Smooth muscle cell of the pulmonary artery (primary cell): Measurements from ENCODE around the gene KDM4B. TPM values are rescaled to one million over a fixed set of nuclear protein-coding genes. Genes with fewer than 3 reads are reported as not detected.

Source experiments
- total RNA-seq: library from RNA; depleted of rRNA; stranded (reverse); fragments of >200 nt; gene quantifications from 2 replicates; pipeline ENCODE4 v1.2.3, GENCODE V29; 2014

Gene KDM4B
- 30.0 and 36.9 TPM in 2 replicates for total RNA-seq

DNA sequence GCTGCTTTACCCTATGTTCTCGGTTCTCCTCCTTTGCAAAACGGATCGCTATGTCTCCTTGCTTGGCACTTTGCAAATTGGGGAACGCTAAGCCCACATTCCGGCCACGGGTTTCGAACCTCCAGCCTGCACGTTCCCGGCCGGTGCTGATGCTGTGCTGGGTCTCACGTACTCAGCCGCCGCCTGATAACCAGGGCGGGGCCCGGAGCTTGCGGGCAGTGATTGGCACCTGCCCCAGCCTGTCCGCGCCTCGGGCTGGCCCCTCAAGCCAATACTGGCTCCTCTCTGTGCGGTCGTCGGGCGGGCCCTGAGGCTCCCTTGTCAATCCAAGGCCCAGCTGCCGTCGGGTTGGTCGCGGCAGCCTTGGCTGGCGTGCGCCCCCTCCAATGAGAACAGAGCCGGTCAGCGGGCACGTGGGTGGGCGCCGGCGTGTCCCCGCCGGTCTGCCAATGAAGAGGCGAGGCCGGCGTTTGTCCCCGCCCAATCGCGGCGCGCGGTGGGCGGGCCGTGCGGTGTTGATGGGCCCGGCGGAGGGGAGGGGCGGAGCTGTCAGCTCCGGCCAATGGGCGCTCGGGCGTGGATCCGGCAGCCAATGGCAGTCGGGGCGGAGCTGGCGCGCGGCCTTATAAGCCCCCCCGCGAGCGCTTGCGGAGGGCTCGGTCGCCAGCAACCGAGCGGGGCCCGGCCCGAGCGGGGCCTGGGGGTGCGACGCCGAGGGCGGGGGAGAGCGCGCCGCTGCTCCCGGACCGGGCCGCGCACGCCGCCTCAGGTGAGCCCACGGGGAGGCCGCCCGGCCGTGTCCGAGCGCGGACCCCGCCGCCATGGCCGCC is at the start of gene KDM4B:
KDM4B (plus strand) TSS at position 652 of the 830 bp plus-strand sequence. CDS start 63,778 bp downstream, outside the sequence.

Other genes starting within 250 kb of the KDM4B start
- 28.5 and 51.1 TPM in 2 replicates for gene DPP9, start 245.3 kb upstream of the KDM4B start, total RNA-seq
- 10.4 and 12.4 TPM in 2 replicates for gene FEM1A, start 177.4 kb upstream of the KDM4B start, total RNA-seq
- gene TICAM1, start 137.4 kb upstream of the KDM4B start, total RNA-seq: 5.5 and 8.6 TPM in 2 replicates
- 166 and 313 TPM in 2 replicates for gene PLIN3, start 101.4 kb upstream of the KDM4B start, total RNA-seq
- gene ARRDC5, start 66.2 kb upstream of the KDM4B start, total RNA-seq: not detected in 2 replicates
- gene UHRF1, start 59.6 kb upstream of the KDM4B start, total RNA-seq: 13.4 and 23.0 TPM in 2 replicates